Measurements from ENCODE around the gene OTOR.

Gene OTOR

GRCh38 chr20:16764560-16764959 lies 16.4 kb downstream of the OTOR start:
- Histone ChIP-seq H3K79me1 (replicated peaks; ENCODE audit: low read length, poor library complexity, severe bottlenecking) (no peaks in the 10 kb centered on the region), H2AFZ (ENCODE audit: low read depth, low read length) (no peak overlapping the region), H2AK5ac (ENCODE audit: low read length, severe bottlenecking) (no peak overlapping the region), H3K4me2 (ENCODE audit: low read length, poor library complexity, severe bottlenecking) (no peak overlapping the region), H2BK12ac (ENCODE audit: low read length in 2 of 2) (no peak overlapping the region), H3K27me3 (ENCODE audit: control insufficient read depth in 1 of 2, insufficient read depth in 1 of 2, low read length in 2 of 2) (peaks cover 35 to 37% of the 10 kb centered on the region in 2 experiments), H4K91ac (ENCODE audit: low read length) (no peak overlapping the region), H3K36me3 (ENCODE audit: control insufficient read depth in 1 of 2, insufficient read depth in 2 of 2, low read depth in 1 of 2, low read length in 2 of 2) (no peaks in the 10 kb centered on the region), H2BK15ac (ENCODE audit: low read depth, poor library complexity, severe bottlenecking) (no peak overlapping the region), H3K4me1 (ENCODE audit: control insufficient read depth, insufficient read depth, low read depth, low read length) (no peaks in the 10 kb centered on the region), H3K23ac (ENCODE audit: low read length in 2 of 2) (no peak overlapping the region), H3K14ac (ENCODE audit: low read length in 2 of 2) (no peak overlapping the region), H4K8ac (ENCODE audit: low read length) (no peak overlapping the region), H3K27ac (ENCODE audit: low read length, poor library complexity, severe bottlenecking) (no peak overlapping the region), H3K9me3 (ENCODE audit: control insufficient read depth, low read length) (no peaks in the 10 kb centered on the region), H3K18ac (ENCODE audit: low read depth in 1 of 2, low read length in 2 of 2) (no peak overlapping the region), H3K9ac (ENCODE audit: low read length) (no peak overlapping the region), H2BK120ac (ENCODE audit: low read depth, low read length) (no peak overlapping the region), H3K4ac (ENCODE audit: low read depth in 1 of 2, low read length in 2 of 2) (no peak overlapping the region), H3K4me3 (ENCODE audit: insufficient read depth in 1 of 2, low read depth in 1 of 2, low read length in 2 of 2) (no peak overlapping the region), H2BK5ac (ENCODE audit: low read depth, low read length, poor library complexity, severe bottlenecking) (no peak overlapping the region)
- DNase-seq = no peak
- 52% methylated on average over 3 of the region's 4 CpGs for WGBS

GRCh38 chr20:16771213-16771612 lies 23.1 kb downstream of the OTOR start:
- H4K8ac ChIP-seq (ENCODE audit: low read length) = no peak overlapping the region
- H3K14ac ChIP-seq (ENCODE audit: low read length in 2 of 2) = no peak overlapping the region
- H2BK5ac ChIP-seq (ENCODE audit: low read depth, low read length, poor library complexity, severe bottlenecking) = no peak overlapping the region
- H2AFZ ChIP-seq (ENCODE audit: low read depth, low read length) = no peak overlapping the region
- no peaks in the 10 kb centered on the region for H3K4me1 ChIP-seq (ENCODE audit: control insufficient read depth, insufficient read depth, low read depth, low read length)
- no peak overlapping the region for H4K91ac ChIP-seq (ENCODE audit: low read length)
- H2BK12ac ChIP-seq (ENCODE audit: low read length in 2 of 2) = no peak overlapping the region
- no peak overlapping the region for H2AK5ac ChIP-seq (ENCODE audit: low read length, severe bottlenecking)
- no peaks in the 10 kb centered on the region for H3K9me3 ChIP-seq (ENCODE audit: control insufficient read depth, low read length)
- no peak overlapping the region for H2BK15ac ChIP-seq (ENCODE audit: low read depth, poor library complexity, severe bottlenecking)
- H3K79me1 ChIP-seq (replicated peaks; ENCODE audit: low read length, poor library complexity, severe bottlenecking) = no peaks in the 10 kb centered on the region
- H3K27ac ChIP-seq (ENCODE audit: low read length, poor library complexity, severe bottlenecking) = no peak overlapping the region
- H2BK120ac ChIP-seq (ENCODE audit: low read depth, low read length) = no peak overlapping the region
- no peak overlapping the region for H3K18ac ChIP-seq (ENCODE audit: low read depth in 1 of 2, low read length in 2 of 2)
- H3K9ac ChIP-seq (ENCODE audit: low read length) = no peak overlapping the region
- H3K23ac ChIP-seq (ENCODE audit: low read length in 2 of 2) = no peak overlapping the region
- peaks cover 5 to 10% of the 10 kb centered on the region in 2 experiments for H3K27me3 ChIP-seq (ENCODE audit: control insufficient read depth in 1 of 2, insufficient read depth in 1 of 2, low read length in 2 of 2)
- H3K4me3 ChIP-seq (ENCODE audit: insufficient read depth in 1 of 2, low read depth in 1 of 2, low read length in 2 of 2) = no peak overlapping the region
- DNase-seq = no peak
- H3K4me2 ChIP-seq (ENCODE audit: low read length, poor library complexity, severe bottlenecking) = no peak overlapping the region
- no peaks in the 10 kb centered on the region for H3K36me3 ChIP-seq (ENCODE audit: control insufficient read depth in 1 of 2, insufficient read depth in 2 of 2, low read depth in 1 of 2, low read length in 2 of 2)
- H3K4ac ChIP-seq (ENCODE audit: low read depth in 1 of 2, low read length in 2 of 2) = no peak overlapping the region

- no CpG with 5 or more reads among the region's 1 CpG for WGBS
- no peaks in the 10 kb centered on the region for H3K36me3 ChIP-seq (ENCODE audit: control insufficient read depth in 1 of 2, insufficient read depth in 2 of 2, low read depth in 1 of 2, low read length in 2 of 2)
- no peak overlapping the region for H3K9ac ChIP-seq (ENCODE audit: low read length)
- H3K4me1 ChIP-seq (ENCODE audit: control insufficient read depth, insufficient read depth, low read depth, low read length) = no peaks in the 10 kb centered on the region
- H2BK12ac ChIP-seq (ENCODE audit: low read length in 2 of 2) = no peak overlapping the region
- no peak overlapping the region for H2BK5ac ChIP-seq (ENCODE audit: low read depth, low read length, poor library complexity, severe bottlenecking)
- no peak overlapping the region for H3K4me3 ChIP-seq (ENCODE audit: insufficient read depth in 1 of 2, low read depth in 1 of 2, low read length in 2 of 2)
- H3K27me3 ChIP-seq (ENCODE audit: control insufficient read depth in 1 of 2, insufficient read depth in 1 of 2, low read length in 2 of 2) = no peaks in the 10 kb centered on the region
- H3K4me2 ChIP-seq (ENCODE audit: low read length, poor library complexity, severe bottlenecking) = no peak overlapping the region
- H3K18ac ChIP-seq (ENCODE audit: low read depth in 1 of 2, low read length in 2 of 2) = no peak overlapping the region
- no peak overlapping the region for H4K91ac ChIP-seq (ENCODE audit: low read length)
- H3K4ac ChIP-seq (ENCODE audit: low read depth in 1 of 2, low read length in 2 of 2) = no peak overlapping the region
- no peak for DNase-seq
- H2BK120ac ChIP-seq (ENCODE audit: low read depth, low read length) = no peak overlapping the region
- H3K23ac ChIP-seq (ENCODE audit: low read length in 2 of 2) = no peak overlapping the region
- H3K79me1 ChIP-seq (replicated peaks; ENCODE audit: low read length, poor library complexity, severe bottlenecking) = no peaks in the 10 kb centered on the region
- H4K8ac ChIP-seq (ENCODE audit: low read length) = no peak overlapping the region
- no peak overlapping the region for H2BK15ac ChIP-seq (ENCODE audit: low read depth, poor library complexity, severe bottlenecking)
- no peak overlapping the region for H2AK5ac ChIP-seq (ENCODE audit: low read length, severe bottlenecking)
- H3K27ac ChIP-seq (ENCODE audit: low read length, poor library complexity, severe bottlenecking) = no peak overlapping the region
- no peaks in the 10 kb centered on the region for H3K9me3 ChIP-seq (ENCODE audit: control insufficient read depth, low read length)
- H3K14ac ChIP-seq (ENCODE audit: low read length in 2 of 2) = no peak overlapping the region
- no peak overlapping the region for H2AFZ ChIP-seq (ENCODE audit: low read depth, low read length)
Measured at GRCh38 chr20:16775961-16776360, 27.8 kb downstream of the OTOR start.

- no peaks in the 10 kb centered on the region for H3K4me1 ChIP-seq (ENCODE audit: control insufficient read depth, insufficient read depth, low read depth, low read length)
- H2AK5ac ChIP-seq (ENCODE audit: low read length, severe bottlenecking) = no peak overlapping the region
- H4K8ac ChIP-seq (ENCODE audit: low read length) = no peak overlapping the region
- no peaks in the 10 kb centered on the region for H3K79me1 ChIP-seq (replicated peaks; ENCODE audit: low read length, poor library complexity, severe bottlenecking)
- H2AFZ ChIP-seq (ENCODE audit: low read depth, low read length) = no peak overlapping the region
- no peak overlapping the region for H3K27ac ChIP-seq (ENCODE audit: low read length, poor library complexity, severe bottlenecking)
- WGBS = 82% methylated on average over 1 of the region's 1 CpG
- no peak overlapping the region for H3K23ac ChIP-seq (ENCODE audit: low read length in 2 of 2)
- H2BK5ac ChIP-seq (ENCODE audit: low read depth, low read length, poor library complexity, severe bottlenecking) = no peak overlapping the region
- H3K9me3 ChIP-seq (ENCODE audit: control insufficient read depth, low read length) = no peaks in the 10 kb centered on the region
- no peak overlapping the region for H3K4ac ChIP-seq (ENCODE audit: low read depth in 1 of 2, low read length in 2 of 2)
- no peak overlapping the region for H4K91ac ChIP-seq (ENCODE audit: low read length)
- H3K36me3 ChIP-seq (ENCODE audit: control insufficient read depth in 1 of 2, insufficient read depth in 2 of 2, low read depth in 1 of 2, low read length in 2 of 2) = no peaks in the 10 kb centered on the region
- no peaks in the 10 kb centered on the region for H3K27me3 ChIP-seq (ENCODE audit: control insufficient read depth in 1 of 2, insufficient read depth in 1 of 2, low read length in 2 of 2)
- H3K14ac ChIP-seq (ENCODE audit: low read length in 2 of 2) = no peak overlapping the region
- no peak overlapping the region for H2BK120ac ChIP-seq (ENCODE audit: low read depth, low read length)
- no peak overlapping the region for H3K9ac ChIP-seq (ENCODE audit: low read length)
- H3K18ac ChIP-seq (ENCODE audit: low read depth in 1 of 2, low read length in 2 of 2) = no peak overlapping the region
- H2BK15ac ChIP-seq (ENCODE audit: low read depth, poor library complexity, severe bottlenecking) = no peak overlapping the region
- no peak overlapping the region for H3K4me2 ChIP-seq (ENCODE audit: low read length, poor library complexity, severe bottlenecking)
- DNase-seq = no peak
- H3K4me3 ChIP-seq (ENCODE audit: insufficient read depth in 1 of 2, low read depth in 1 of 2, low read length in 2 of 2) = no peak overlapping the region
- no peak overlapping the region for H2BK12ac ChIP-seq (ENCODE audit: low read length in 2 of 2)
Measured at GRCh38 chr20:16777126-16777525, 29.0 kb downstream of the OTOR start.

Data from mesenchymal stem cell (in vitro differentiated cells and primary cell).